MCF 10A (cell line): ENCODE measurements around the gene ADSS2. TPM values are rescaled to one million over a fixed set of nuclear protein-coding genes. Genes with fewer than 3 reads are reported as not detected.
"Not testable (repeated sequence)": the region's sequence is repeated elsewhere in the genome, so short reads cannot be mapped to it uniquely, and the experiment has no call there.

Experiments
- BruUV-seq: library from RNA; stranded (reverse); fragments of 400-500 nt; replicated peaks from 2 replicates; lab custom pipeline; 2021; lab: Mats Ljungman, UMichigan
- CTCF ChIA-PET: fragments of 300-600 bp; sonication (Branson Sonifier 250); formaldehyde crosslinking; extraction: SDS; loops from one replicate; lab custom pipeline; 2021; ENCODE audit warnings: antibody characterized with exemption, inconsistent platforms; lab: Yijun Ruan, JAX
- POLR2A ChIA-PET: fragments of 300-600, 350-650 bp; sonication (Branson Sonifier 250); formaldehyde crosslinking; extraction: SDS; loops from one replicate; lab custom pipeline; 2020; ENCODE audit warnings: antibody characterized with exemption, inconsistent platforms; lab: Yijun Ruan, JAX
- DNase-seq: peaks from one replicate; pipeline ENCODE4 v3.0.0-alpha.2; 2018; ENCODE audit not compliant: unreplicated experiment
- H3K27ac Mint-ChIP-seq: one replicate; pipeline ENCODE4 v1.8.0; 2022; ENCODE audit warnings: mild to moderate bottlenecking, low read depth, mixed read lengths; ENCODE audit not compliant: unreplicated experiment
- H3K27me3 Mint-ChIP-seq: one replicate; pipeline ENCODE4 v1.8.0; 2022; ENCODE audit warnings: mixed read lengths; ENCODE audit not compliant: insufficient read depth, unreplicated experiment
- H3K36me3 Mint-ChIP-seq: one replicate; pipeline ENCODE4 v1.8.0; 2022; ENCODE audit warnings: mild to moderate bottlenecking, moderate library complexity, mixed read lengths; ENCODE audit not compliant: insufficient read depth, unreplicated experiment
- H3K4me1 Mint-ChIP-seq: one replicate; pipeline ENCODE4 v1.8.0; 2022; ENCODE audit warnings: mixed read lengths; ENCODE audit not compliant: insufficient read depth, unreplicated experiment
- H3K4me3 Mint-ChIP-seq: one replicate; pipeline ENCODE4 v1.8.0; 2022; ENCODE audit warnings: mild to moderate bottlenecking, moderate library complexity, mixed read lengths; ENCODE audit not compliant: unreplicated experiment
- H3K9me3 Mint-ChIP-seq: one replicate; pipeline ENCODE4 v1.8.0; 2022; ENCODE audit warnings: mixed read lengths; ENCODE audit not compliant: unreplicated experiment
- CTCF ChIP-seq: fragments of 200-600 bp; IDR thresholded peaks from one replicate; pipeline ENCODE4 v1.8.0; 2022; ENCODE audit warnings: antibody characterized with exemption, mild to moderate bottlenecking; ENCODE audit not compliant: unreplicated experiment
- intact Hi-C: fragments of 100-400 bp; cut with micrococcal nuclease; formaldehyde crosslinking; loops from 2 replicates; pipeline ENCODE4 v1.14.1; 2022
- total RNA-seq: library from RNA; stranded (reverse); gene quantifications from 2 replicates; pipeline ENCODE4 v1.2.3, GENCODE V29; 2022

ADSS2 gene
- total RNA-seq, 1 experiment from 2014 or later: 87.5 TPM

- Mint-ChIP-seq H3K27me3 (no peaks in the 10 kb centered on the region), H3K4me3 (no peak overlapping the region), H3K27ac (peak overlapping the region; percentile 8), H3K36me3 (no peaks in the 10 kb centered on the region), H3K4me1 (peaks cover 11% of the 10 kb centered on the region), H3K9me3 (no peaks in the 10 kb centered on the region)
- no peak for TF ChIP-seq CTCF
- CTCF ChIA-PET: interaction anchor here (0.6 to 1.4 kb wide), 5 partner anchors 12 to 590 kb away, joined by 3 to 5 read pairs (median 3); no protein-coding TSS in a partner anchor
- no TSS peak for BruUV-seq
- intact Hi-C loops: no loop called here
- POLR2A ChIA-PET: interaction anchor here (0.7 to 3.0 kb wide), 13 partner anchors 10 to 66 kb away, joined by 3 to 16 read pairs (median 3); no protein-coding TSS in a partner anchor
- DNase-seq: peak; percentile 81
Observed at GRCh38 chr1:244381878-244382565, 69.7 kb downstream of the ADSS2 start.

- no peak for DNase-seq
- POLR2A ChIA-PET: interaction anchor here (1.5 kb wide), 1 partner anchor 23 kb away, joined by 3 read pairs; no protein-coding TSS in a partner anchor
- H3K4me3 Mint-ChIP-seq: no peak overlapping the region
- intact Hi-C loops: no loop called here
- no peaks in the 10 kb centered on the region for H3K9me3 Mint-ChIP-seq
- CTCF ChIA-PET: no interaction called here
- no peak overlapping the region for H3K27ac Mint-ChIP-seq
- no peaks in the 10 kb centered on the region for H3K36me3 Mint-ChIP-seq
- H3K27me3 Mint-ChIP-seq: no peaks in the 10 kb centered on the region
- peaks cover 12% of the 10 kb centered on the region for H3K4me1 Mint-ChIP-seq
- no peak for TF ChIP-seq CTCF
- BruUV-seq: no TSS peak
Observed at GRCh38 chr1:244376126-244376525, 75.6 kb downstream of the ADSS2 start.

- no TSS peak for BruUV-seq
- ChIA-PET POLR2A (interaction anchor here (1.6 kb wide), 1 partner anchor 9 kb away, joined by 3 read pairs; no protein-coding TSS in a partner anchor), CTCF (interaction anchor here (0.6 to 1.3 kb wide), 3 partner anchors 9 to 173 kb away, joined by 3 read pairs; no protein-coding TSS in a partner anchor)
- peaks cover 22% of the 10 kb centered on the region for H3K4me1 Mint-ChIP-seq
- no peaks in the 10 kb centered on the region for H3K36me3 Mint-ChIP-seq
- H3K9me3 Mint-ChIP-seq: no peaks in the 10 kb centered on the region
- intact Hi-C loops: no loop called here
- no peaks in the 10 kb centered on the region for H3K27me3 Mint-ChIP-seq
- H3K4me3 Mint-ChIP-seq: no peak overlapping the region
- H3K27ac Mint-ChIP-seq: no peak overlapping the region
- no peak for DNase-seq
- no peak for TF ChIP-seq CTCF
Observed at GRCh38 chr1:244375051-244375450, 76.7 kb downstream of the ADSS2 start.

- not testable (repeated sequence) for H3K9me3 Mint-ChIP-seq, BruUV-seq, H3K36me3 Mint-ChIP-seq, H3K27me3 Mint-ChIP-seq, H3K27ac Mint-ChIP-seq, DNase-seq, H3K4me3 Mint-ChIP-seq
- ChIA-PET POLR2A (interaction anchor here (0.6 to 1.6 kb wide), 2 partner anchors 10 to 70 kb away, joined by 3 read pairs; no protein-coding TSS in a partner anchor), CTCF (interaction anchor here (0.6 to 1.3 kb wide), 4 partner anchors 9 to 1161 kb away, joined by 3 to 4 read pairs (median 3); no protein-coding TSS in a partner anchor)
- H3K4me1 Mint-ChIP-seq: peaks cover 24% of the 10 kb centered on the region
- intact Hi-C loops: loop anchor here (5.0 kb wide), 1 partner anchor 72 kb away; no protein-coding TSS in a partner anchor
Observed at GRCh38 chr1:244374484-244374883, 77.2 kb downstream of the ADSS2 start.
